ELR (cell line): ENCODE measurements around the gene MYOZ1.
A peak's percentile ranks its signal among the peaks of the same experiment; 100 is the strongest.
"Not testable (repeated sequence)": the region's sequence is repeated elsewhere in the genome, so short reads cannot be mapped to it uniquely, and the experiment has no call there.

Source experiments
- DNase-seq: peaks from one replicate; pipeline ENCODE4 v3.0.0-alpha.2; 2015; ENCODE audit warnings: low read depth

Gene MYOZ1

DNA sequence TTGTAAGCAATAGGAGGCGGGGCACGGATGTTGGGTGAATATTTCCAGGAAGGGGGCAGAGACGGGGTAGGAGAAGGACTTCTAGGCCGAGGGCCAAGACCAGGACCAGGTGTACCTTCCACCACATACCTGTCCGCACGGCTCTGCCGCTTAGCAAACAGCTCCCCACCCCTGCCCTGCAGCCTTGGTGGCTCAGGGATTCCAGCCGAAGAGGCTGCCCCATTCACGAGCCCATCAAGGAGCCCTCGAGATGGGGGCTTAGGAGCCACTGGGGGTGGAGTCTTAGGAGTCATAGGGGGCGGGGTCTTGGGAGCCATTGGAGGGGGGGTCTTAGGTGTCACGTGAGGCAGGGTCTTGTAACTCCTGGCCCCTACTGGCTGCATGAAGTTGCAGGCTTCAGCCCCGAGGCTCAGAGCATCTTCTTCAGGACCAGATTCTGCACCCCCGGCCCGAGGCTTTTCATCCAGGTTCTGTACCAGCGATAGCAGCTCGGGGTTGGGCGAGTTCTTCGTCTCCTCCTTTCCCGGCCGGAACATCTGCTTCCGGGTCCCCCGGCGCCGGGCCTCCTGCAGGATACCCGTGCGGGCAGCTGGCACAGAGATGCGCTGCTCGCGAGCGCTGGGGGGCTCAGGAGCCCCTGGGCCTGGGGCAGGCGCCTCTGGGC is 6.1 kb upstream of the MYOZ1 start:
- no peak for DNase-seq

DNA sequence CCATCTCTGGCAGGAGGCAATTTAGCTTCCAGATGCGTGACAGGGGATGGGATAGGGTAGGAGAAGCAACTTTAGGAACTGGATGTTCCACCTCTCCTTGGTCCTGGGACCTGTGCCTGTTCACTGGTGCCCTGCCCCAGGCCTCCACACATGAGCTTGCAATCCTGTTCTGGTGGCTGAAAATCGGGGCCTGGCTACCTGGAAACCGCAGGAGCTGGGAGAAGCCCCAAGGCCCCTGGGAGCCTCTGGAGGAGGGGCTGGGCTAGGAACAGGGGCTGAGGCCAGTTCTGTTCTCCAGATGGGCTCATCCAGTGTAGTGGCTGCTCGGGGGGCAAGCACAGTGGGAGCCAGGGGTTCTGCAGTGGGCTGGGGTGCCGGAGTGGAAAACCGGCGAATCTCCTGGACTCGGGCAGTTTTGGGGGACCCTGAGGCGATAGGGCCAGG is 5.3 kb upstream of the MYOZ1 start:
- DNase-seq: no peak

DNA sequence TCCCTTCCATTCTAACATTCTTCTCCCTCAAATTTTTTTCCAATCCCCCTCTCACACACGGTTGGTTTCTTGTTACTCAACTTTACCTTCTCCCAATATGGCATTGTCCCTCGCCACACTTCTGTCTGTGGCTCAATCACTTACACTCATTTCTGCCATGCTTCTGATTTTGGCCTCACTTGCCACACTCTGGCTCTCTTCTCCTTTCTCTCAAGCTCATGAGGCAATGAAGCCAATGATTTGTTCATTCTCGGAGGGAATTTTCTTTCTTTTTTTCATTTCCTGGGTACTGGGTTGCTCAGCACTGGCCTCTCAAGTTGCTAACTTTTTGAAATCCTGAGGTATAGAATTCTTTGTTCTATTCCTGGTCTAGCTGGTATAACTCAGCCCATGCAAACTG is 4.0 kb upstream of the MYOZ1 start:
- DNase-seq: no peak

DNA sequence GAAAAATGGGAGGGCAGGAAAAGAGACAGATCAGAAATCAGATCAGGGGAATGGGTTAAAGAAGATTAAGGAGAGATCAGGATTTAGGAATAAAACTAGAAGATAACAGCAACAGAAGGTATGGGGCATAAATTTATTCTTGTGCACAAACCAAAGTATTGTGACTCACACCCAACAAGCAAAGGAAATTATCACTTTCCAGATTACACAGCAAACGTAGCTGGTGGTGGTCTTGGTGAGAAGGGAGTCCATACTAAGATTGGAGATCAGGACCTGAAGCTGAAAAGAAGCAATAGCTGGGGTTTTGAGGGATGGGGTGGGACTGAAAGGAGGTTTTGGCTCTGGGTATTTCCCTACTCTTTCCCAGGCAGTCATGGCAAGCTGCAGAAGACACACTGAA is 3.5 kb upstream of the MYOZ1 start:
- DNase-seq: peak; percentile 15

DNA sequence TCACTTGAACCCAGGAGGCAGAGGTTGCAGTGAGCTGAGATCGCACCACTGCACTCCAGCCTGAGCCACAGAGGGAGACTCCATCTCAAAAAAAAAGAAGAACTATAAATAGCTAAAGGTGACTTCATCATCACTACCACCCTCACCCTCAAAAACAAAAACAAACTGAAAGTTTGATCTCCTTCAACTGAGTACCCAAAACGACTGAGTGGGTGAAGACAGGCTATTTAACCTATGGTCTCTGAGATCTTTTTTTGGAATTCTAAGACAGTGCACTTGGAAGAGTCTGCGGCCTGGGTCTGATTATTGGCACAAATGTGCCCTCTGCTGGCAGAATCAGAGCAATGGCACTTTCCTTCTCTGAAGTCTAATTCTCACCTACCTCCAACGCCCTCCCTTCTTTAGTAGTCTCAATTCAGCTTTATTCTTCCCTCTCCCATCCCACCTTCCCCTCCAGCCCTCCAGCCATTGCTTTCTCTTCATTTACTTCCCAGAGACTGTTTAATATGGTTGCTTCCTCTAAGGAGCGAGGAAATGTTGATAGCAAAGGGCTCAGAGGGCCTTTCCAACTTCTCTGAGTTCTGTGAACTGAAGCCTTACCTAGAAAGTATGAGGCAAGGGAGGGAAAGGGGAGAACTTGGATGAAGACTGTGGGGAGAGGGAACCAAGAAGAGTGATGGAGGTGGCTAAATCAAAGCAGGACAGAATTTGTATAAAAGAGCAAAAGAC is 2.9 kb upstream of the MYOZ1 start:
- peak; percentile 81 for DNase-seq

DNA sequence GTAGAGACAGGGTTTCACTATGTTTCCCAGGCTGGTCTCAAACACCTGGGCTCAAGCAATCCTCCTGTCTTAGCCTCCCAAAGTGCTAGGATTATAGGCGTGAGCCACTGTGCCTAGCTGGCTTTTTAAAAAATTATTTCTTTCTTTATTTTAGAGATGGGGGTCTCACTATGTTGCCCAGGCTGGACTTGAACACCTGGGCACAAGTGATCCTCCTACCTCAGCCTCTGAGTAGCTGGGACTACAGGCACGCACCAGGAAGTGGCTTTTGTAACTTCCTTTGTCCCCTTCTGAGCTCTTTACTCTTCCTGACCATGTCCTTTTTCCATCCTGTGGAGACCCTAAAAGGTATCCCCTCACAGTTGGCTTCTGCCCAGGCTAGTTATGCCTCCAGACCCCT is 2.1 kb upstream of the MYOZ1 start:
- no peak for DNase-seq

DNA sequence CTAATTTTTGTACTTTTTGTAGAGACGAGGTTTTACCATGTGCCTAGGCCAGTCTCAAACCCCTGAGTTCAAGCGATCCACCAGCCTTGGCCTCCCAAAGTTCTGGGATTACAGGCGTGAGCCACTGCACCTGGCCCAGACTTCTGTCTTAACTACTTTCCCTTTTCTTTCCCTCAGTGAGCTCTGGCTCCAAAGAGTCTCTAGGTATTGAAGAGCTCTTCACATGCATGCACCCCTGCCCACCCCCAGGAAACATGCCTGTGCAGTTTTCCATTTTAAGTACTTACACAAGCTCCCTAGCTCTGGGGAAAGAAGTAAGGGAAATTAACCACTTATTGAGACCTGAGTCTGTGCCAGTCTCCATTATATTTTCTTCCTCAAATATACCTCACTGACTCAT is 2.0 kb downstream of the MYOZ1 start:
- DNase-seq: no peak

DNA sequence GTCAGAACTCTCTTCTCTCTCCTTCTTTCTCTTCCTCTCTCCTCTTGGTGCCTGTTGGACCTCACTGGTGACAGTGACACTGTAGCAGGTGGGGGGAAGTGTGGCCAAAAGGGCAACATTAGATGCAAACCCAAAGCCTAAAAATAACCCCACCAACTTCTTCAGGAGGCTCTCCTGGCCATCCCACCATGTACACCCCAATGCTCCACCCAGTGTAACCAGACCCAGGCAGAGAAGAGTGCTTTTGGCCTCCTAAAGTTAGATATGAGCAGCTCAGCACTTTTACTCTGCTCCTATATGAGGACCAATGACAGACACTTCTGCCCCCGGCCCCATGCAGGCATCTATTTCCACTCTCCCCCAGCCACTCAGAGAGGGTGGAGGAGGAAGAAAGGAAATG is 5.5 kb downstream of the MYOZ1 start:
- no peak for DNase-seq

DNA sequence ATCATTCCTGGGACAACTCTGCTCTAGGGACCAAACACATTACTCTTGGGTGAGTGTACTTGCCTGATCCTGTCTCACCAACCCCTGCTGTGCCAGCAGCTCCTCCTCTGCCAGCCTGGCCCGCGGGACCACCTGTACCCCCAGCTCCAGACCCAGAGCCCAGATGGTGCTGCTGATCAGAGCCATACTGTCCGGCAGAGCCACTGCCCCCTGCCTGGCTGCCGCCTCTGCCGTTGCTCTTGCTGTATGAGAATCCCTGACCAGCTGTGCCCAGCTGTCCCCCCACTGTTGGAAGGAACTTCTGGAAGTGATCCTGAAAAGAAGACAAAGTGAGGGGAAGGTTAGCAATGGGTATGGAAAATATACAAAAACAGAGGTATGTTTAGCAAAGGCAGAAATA is 6.9 kb downstream of the MYOZ1 start:
- DNase-seq: no peak

DNA sequence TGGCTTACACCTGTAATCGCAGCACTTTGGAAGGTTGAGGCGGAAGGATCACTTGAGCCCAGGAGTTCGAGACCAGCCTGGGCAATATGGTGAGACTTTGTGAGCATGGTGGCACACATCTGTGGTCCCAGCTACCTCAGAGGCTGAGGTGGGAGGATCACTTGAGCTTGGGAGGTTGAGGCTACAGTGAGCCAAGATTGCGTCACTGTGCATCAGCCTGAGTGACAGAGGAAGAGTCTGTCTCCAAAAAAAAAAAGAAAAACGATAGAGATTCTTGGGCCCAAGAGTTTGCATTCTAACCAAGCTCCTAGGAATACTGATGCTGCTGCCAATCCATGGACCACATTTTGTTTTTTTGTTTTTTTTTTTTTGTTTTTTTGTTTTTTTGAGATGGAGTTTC is 12.1 kb downstream of the MYOZ1 start:
- no peak for DNase-seq

DNA sequence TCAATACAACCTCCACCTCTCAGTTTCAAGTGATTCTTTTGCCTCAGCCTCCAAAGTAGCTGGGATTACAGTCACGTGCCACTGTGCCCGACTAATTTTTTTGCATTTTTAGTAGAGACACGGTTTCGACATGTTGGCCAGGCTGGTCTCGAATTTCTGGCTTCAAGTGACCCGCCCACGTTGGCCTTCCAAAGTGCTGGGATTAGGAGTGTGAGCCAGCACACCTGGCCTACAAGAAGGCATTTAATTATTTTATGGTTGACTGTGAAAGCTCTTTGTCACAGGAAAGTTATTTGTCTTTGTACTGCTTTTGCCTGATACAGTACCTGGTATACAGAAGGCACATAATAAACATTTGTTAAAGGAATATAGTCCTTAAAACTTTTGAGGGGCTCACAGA is 12.9 kb downstream of the MYOZ1 start:
- DNase-seq: no peak

DNA sequence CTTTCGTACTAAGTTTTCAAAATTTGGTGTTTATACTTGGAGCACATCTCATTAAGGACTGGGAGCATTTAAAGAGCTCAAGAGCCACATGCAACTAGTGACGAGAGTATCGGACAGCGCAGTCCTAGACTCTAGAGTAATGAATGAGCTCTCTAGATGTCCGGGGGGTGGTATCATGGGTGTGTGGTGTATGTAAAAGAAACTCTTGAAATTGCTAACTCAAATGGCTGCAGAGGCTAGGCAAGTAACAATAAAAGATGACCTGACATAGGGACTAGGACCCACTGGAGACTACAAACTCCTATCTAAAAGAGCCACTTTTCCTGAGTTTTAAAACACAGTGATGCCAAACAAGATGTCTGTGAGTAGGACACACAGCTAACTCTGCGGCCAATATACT is 14.0 kb downstream of the MYOZ1 start:
- DNase-seq: no peak

DNA sequence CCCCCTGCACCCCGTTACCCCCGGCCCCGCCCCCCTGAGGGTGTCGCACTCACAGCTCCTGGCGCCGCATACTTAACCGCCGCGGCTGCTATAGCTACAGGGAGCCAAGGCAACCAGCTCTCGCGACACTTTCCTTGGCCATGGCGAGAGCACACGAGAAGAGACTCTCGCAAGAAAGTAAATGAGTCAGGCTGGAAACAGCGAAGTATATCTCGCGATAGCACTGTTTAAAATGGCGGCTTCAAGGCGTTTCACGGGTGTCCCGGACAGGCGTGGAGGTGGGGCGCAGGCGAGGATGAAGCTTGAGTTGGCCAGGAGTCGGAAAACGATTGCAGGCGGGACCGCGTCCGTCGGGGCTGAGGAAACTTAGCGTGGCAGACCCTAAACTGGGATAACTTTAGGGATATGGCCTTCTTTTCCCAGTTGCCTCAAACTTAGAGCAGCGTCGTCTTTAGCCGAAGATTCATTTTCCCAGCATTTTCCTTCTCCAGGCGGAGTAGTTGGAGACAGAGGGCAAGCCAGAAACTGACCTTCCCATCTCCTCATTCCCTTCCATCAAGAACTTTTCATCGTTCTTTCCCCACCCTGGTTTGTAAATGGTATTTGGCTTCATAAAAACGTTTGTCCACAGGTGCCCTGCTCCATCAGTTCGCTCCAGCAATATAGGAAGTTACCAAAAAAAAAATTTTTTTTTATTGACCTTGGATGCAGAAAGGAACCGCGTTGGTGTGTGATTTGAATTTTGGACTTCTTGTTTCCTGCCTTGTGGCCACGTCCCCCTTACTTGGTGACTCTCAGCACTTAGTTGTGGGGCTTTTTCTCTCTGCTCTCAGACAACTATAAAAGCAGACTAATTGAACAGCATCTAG is 15.2 kb downstream of the MYOZ1 start:
- peak; percentile 99 for DNase-seq

DNA sequence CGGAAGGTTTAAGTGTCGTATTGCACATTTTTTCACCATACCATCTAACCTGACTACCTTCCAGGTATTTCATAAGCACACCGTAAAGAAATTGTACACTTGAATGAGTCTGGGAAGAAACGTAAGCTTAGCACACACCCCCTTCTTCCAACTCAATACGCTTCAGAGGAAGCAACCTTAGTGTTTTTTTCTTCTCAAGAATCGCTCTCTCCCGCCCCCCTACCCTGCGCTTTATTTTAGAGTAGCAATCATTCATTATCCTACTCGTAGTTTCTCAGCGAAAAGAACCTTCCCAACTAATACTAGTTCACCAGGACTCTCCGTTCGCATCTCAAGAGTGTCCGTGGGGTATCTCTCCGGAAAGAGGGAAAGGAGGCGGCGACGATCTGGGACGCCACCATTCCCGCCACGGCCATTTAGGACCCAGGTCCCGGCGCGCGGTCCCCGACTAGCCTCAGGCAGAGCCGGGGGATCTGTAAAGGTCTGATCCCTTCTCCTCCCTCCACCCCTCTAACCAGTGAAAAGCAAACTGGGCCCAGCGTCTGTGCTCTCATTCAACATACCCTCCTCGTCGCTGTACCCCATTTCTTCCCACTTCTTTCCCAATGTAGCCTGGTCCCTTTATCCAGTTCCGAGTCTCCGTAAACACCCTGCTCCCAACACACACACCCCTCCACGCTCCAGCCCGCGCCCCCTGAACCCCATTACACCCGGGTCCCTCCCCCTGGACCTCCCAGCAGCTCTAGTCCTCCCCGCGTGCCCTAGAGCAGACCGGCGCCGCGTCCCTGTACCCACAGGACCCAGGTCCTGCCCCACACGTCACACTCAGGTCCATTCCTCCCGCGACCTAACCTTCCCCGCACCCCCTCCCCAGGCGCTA is 16.0 kb downstream of the MYOZ1 start:
- DNase-seq: peak; percentile 59

DNA sequence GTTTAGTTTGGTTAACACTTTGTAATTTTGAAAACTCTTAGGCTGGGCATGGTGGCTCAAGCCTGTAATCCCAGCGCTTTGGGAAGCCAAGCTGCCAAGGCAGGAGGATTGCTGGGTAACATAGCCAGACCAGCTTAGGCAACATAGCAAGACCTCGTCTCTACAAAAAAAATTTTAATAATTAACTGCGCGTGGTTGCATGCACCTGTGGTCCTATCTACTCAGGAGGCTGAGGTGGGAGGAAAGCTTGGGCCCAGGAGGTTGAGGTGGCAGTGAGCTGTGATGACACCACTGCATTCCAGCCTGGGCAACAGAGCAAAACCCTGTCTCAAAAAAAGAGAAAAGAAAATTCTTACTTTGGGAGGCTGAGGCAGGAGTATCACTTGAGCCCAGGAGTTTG is 18.2 kb downstream of the MYOZ1 start:
- DNase-seq: no peak

DNA sequence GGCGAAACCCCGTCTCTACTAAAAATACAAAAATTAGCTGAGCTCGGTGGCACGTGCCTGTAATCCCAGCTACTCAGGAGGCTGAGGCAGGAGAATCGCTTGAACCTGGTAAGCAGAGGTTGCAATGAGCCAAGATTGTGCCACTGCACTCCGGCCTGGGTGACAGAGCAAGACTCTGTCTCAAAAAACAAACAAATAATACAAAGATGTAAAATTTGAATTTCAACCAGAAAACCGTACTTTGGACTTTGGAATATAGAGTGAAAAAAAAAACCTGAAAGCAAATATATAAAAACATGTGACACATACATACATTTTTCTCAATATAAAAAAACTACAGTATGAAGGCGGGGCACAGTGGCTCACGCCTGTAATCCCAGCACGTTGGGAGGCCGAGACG is 20.3 kb downstream of the MYOZ1 start:
- not testable (repeated sequence) for DNase-seq

DNA sequence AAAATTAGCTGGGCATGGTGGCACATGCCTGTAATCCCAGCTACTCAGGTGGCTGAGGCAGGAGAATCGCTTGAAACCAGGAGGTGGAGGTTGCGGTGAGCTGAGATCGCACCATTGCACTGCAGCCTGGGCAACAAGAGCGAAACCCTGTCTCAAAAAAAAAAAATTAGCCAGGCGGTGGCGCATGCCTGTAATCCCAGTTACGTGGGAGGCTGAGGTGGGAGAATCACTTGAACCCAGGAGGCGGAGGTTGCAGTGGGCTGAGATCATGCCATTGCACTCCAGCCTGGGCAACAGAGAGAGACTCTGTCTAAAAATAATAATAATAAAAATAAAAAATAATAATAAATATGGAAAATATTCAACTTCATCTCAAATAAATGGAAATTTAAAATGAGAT is 24.1 kb downstream of the MYOZ1 start:
- DNase-seq: not testable (repeated sequence)

DNA sequence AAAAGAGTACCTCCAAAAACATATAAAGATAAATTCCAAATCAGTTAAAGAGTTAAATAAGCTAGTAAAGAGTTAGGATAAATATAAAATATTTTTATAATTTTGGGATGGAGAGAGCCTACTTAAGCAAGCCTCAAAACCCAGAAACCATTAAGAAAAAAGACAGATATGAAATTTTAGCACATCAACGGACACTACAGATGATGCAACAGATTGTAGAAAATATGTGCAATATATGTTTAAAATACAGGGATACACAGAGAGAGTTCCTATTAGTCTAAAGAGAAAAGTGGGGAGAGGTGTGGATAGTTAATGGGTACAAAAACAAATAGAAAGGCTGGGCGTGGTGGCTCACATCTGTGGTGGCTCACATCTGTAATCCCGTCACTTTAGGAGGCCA is 26.6 kb downstream of the MYOZ1 start:
- no peak for DNase-seq

DNA sequence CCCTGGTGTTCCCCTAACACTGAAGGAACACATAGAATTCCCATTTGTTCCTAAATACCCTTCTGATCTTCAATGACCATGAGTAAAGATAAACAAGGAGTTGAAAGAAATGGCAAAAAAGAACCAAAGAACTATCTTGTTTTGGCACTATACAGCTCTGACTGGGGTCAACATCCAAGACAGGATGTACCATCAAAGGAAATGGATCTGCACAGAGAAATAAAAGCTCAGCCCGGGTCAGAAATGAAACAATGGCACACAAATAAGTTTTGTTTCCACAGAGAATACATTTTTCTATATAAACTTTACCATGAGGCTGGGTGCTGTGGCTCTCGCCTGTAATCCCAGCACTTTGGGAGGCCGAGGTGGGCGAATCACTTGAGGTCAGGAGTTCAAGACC is 32.2 kb downstream of the MYOZ1 start:
- no peak for DNase-seq

DNA sequence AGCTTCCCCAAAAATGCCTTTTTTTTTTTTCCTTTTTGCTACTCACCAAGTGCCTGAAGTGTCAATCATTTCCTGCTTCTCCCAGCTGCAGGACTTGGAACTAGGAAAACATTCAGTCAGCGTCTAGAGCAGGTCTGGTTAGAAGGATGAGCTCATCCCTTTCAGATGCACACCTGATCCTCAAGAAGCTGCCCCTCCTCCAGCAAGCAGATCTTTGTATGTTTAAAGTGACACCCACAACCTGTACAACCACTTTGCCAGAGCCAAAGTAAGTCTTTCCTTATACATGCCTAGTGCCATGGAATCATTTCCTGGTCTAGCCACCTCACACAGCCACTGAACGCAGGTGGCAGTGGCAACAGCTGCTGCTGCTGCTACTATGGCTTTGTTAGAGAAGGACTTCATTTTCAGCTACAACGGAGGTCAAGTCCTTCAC is 39.8 kb downstream of the MYOZ1 start:
- DNase-seq: peak; percentile 35

DNA sequence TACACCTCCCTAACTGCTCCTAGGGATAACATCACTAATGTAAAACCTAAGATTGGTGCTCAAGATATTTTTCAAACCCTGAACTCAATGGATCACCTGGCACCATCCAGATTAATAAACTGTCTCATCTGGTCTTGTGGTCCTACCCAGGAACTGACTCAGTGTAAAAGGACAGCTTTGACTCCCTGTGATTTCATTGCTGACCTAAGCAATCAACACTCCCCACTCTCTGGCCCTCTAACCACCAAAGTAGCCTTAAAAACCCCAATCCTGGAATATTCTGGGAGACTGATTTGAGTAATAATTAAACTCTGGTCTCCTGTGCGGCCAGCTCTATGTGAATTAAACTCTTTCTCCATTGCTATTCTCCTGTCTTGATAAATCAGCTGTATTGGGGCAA is 43.9 kb downstream of the MYOZ1 start:
- DNase-seq: peak; percentile 65

DNA sequence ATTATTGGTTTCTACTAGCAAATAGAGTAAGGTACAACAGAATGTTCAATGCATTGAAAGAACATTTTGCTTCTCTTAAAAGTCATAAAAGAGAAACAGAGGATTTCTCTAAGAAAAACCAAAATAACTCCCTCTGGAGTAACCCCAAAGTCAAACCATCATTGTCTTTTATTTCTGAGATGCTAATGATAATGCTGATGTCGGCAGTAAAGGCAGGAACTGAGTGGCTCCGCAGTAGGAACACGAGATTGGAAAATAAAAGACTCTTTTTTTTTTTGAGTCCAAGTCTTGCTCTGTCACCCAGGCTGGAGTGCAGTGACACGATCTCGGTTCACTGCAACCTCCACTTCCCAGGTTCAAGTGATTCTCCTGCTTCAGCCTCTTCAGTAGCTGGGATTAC is 47.5 kb downstream of the MYOZ1 start:
- DNase-seq: no peak
